HEK293T (cell line): ENCODE results near the gene NHLRC2.

ENCODE experiments used
- CTCF ChIA-PET: fragments of 350-600 bp; formaldehyde crosslinking; extraction: SDS; loops from one replicate; lab custom pipeline; 2021; ENCODE audit warnings: antibody characterized with exemption, inconsistent platforms; lab: Yijun Ruan, JAX
- POLR2A ChIA-PET: fragments of 350-600 bp; formaldehyde crosslinking; extraction: SDS; loops from one replicate; lab custom pipeline; 2020; ENCODE audit warnings: antibody characterized with exemption, inconsistent platforms; lab: Yijun Ruan, JAX
- DNase-seq: peaks from one replicate; pipeline ENCODE4 v3.0.0; 2012; ENCODE audit warnings: mixed read lengths; ENCODE audit errors: extremely low spot score
- ARNT ChIP-seq: fragments of 450-650 bp; IDR thresholded peaks from 2 replicates; pipeline ENCODE4 v1.6.1; 2017; ENCODE audit warnings: mild to moderate bottlenecking
- BHLHE40 ChIP-seq: fragments of 450-650 bp; IDR thresholded peaks from 2 replicates; pipeline ENCODE4 v1.6.1; 2016; ENCODE audit warnings: mild to moderate bottlenecking, moderate library complexity, borderline replicate concordance
- CTBP1 ChIP-seq: fragments of 450-650 bp; IDR thresholded peaks from 2 replicates; pipeline ENCODE4 v1.6.1; 2016; ENCODE audit warnings: borderline replicate concordance
- ELF4 ChIP-seq: fragments of 450-650 bp; IDR thresholded peaks from 2 replicates; pipeline ENCODE4 v1.6.1; 2017; ENCODE audit warnings: antibody characterized with exemption
- FOXA1 ChIP-seq: fragments of 450-650 bp; IDR thresholded peaks from 2 replicates; pipeline ENCODE4 v1.6.1; 2016; ENCODE audit warnings: mild to moderate bottlenecking
- FOXK2 ChIP-seq: fragments of 450-650 bp; IDR thresholded peaks from 2 replicates; pipeline ENCODE4 v1.6.1; 2016; ENCODE audit warnings: mild to moderate bottlenecking
- FOXM1 ChIP-seq: fragments of 450-650 bp; IDR thresholded peaks from 2 replicates; pipeline ENCODE4 v1.6.1; 2017; ENCODE audit warnings: mild to moderate bottlenecking, borderline replicate concordance
- HDGF ChIP-seq: fragments of 450-650 bp; IDR thresholded peaks from 2 replicates; pipeline ENCODE4 v1.6.1; 2017; ENCODE audit warnings: antibody characterized with exemption, borderline replicate concordance
- L3MBTL2 ChIP-seq: fragments of 450-650 bp; conservative IDR thresholded peaks from 2 replicates; pipeline ENCODE4 v1.6.1; 2016; ENCODE audit warnings: mild to moderate bottlenecking
- LEF1 ChIP-seq: fragments of 450-650 bp; IDR thresholded peaks from 2 replicates; pipeline ENCODE4 v1.6.1; 2017; ENCODE audit warnings: mild to moderate bottlenecking, borderline replicate concordance
- NFRKB ChIP-seq: fragments of 450-650 bp; IDR thresholded peaks from 2 replicates; pipeline ENCODE4 v1.6.1; 2016; ENCODE audit warnings: mild to moderate bottlenecking, moderate library complexity
- SP1 ChIP-seq: fragments of 450-650 bp; IDR thresholded peaks from 2 replicates; pipeline ENCODE4 v1.6.1; 2017
- SUZ12 ChIP-seq: fragments of 450-650 bp; IDR thresholded peaks from 2 replicates; pipeline ENCODE4 v1.6.1; 2016; ENCODE audit warnings: mild to moderate bottlenecking
- TARDBP ChIP-seq: fragments of 450-650 bp; IDR thresholded peaks from 2 replicates; pipeline ENCODE4 v1.6.1; 2016
- ZNF384 ChIP-seq: fragments of 450-650 bp; IDR thresholded peaks from 2 replicates; pipeline ENCODE4 v1.6.1; 2016
- TF ChIP-seq, protein P1 (sequence below): fragments of 450-650 bp; IDR thresholded peaks from 2 replicates; pipeline ENCODE4 v1.6.1; 2016

The NHLRC2 gene

DNA sequence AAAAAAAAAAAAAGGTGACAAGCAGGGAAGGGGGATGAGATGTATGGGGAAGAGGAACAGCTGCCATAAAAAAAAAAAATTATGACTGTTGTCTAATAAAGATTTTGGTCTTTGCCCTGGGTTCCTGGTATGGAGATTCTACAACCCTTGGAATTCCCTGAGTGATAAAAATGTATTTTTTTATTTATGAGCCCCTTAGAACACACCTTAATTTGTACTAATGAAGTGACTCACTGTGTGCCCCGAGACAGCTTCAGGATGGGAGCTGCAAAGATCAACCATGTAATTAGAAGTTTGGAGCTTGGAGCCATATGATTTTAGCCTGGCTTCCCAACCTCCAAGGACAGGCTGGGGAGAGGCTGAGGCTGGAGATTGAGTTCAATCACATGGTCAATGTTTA lies 69.7 kb downstream of the NHLRC2 start:
- ChIA-PET CTCF (no interaction called here), POLR2A (no interaction called here)
- TF ChIP-seq ELF4, result no peak
- no peak for TF ChIP-seq NFRKB
- no peak for TF ChIP-seq HDGF
- TF ChIP-seq L3MBTL2, result no peak
- TF ChIP-seq FOXA1, result no peak
- no peak for TF ChIP-seq ZNF384
- no peak for TF ChIP-seq BHLHE40
- TF ChIP-seq, protein P1, sequence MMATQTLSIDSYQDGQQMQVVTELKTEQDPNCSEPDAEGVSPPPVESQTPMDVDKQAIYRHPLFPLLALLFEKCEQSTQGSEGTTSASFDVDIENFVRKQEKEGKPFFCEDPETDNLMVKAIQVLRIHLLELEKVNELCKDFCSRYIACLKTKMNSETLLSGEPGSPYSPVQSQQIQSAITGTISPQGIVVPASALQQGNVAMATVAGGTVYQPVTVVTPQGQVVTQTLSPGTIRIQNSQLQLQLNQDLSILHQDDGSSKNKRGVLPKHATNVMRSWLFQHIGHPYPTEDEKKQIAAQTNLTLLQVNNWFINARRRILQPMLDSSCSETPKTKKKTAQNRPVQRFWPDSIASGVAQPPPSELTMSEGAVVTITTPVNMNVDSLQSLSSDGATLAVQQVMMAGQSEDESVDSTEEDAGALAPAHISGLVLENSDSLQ, result no peak
- no peak for TF ChIP-seq LEF1
- no peak for TF ChIP-seq FOXK2
- no peak for TF ChIP-seq ARNT
- no peak for TF ChIP-seq SUZ12
- TF ChIP-seq FOXM1, result no peak
- no peak for TF ChIP-seq CTBP1
- no peak for TF ChIP-seq TARDBP
- TF ChIP-seq SP1, result no peak
- no peak for DNase-seq

DNA sequence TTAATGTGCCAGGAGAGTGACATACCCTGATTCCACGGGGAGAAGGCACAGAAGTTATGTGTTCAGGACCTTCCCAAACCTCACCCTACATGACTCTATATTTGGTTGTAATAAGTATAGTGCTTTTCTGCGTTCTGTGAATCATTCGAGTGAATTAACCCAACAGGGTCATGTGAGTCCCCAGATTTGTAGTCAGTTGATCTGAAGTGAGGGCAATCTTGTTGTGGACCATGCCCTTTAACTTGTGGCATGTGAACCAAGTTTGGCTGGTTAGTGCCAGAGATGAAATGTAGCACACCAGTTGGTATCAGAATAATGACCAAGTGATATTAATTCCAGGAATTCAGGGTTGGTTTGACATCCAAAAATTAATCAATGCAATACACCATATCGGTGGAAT lies 70.2 kb downstream of the NHLRC2 start:
- TF ChIP-seq ARNT (no peak), ZNF384 (no peak), LEF1 (no peak), FOXA1 (no peak), HDGF (no peak), ELF4 (no peak), NFRKB (no peak), BHLHE40 (no peak), L3MBTL2 (no peak), FOXK2 (no peak), TARDBP (no peak), CTBP1 (no peak), SUZ12 (no peak), SP1 (no peak), FOXM1 (no peak)
- TF ChIP-seq, protein P1, result no peak
- ChIA-PET POLR2A (no interaction called here), CTCF (no interaction called here)
- no peak for DNase-seq

DNA sequence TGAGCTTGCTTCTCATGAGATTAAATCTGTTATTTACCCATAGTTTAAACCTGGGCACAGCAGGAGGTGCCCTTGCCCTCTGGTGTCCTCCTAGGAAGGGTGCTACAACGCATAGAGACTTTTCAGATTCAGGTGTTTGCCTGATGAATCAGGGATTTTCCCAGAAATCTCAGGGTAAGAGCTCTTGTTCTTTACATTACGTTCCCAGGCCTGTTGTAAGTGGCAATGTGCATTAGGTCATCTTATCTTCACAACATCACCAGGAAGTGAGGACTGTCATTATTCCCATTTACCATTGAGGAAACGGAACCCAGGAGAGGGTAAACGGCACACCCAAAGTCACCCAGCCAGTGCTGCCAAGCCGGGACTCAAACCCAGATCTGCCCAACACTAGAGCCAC lies 73.0 kb downstream of the NHLRC2 start:
- POLR2A ChIA-PET, result no interaction called here
- TF ChIP-seq LEF1 (no peak), SP1 (no peak), FOXA1 (no peak), FOXM1 (no peak), BHLHE40 (no peak), ARNT (no peak), CTBP1 (no peak), FOXK2 (no peak), L3MBTL2 (no peak), ELF4 (no peak), HDGF (no peak), TARDBP (no peak)
- TF ChIP-seq, protein P1, result no peak
- CTCF ChIA-PET, result no interaction called here
- no peak for DNase-seq

DNA sequence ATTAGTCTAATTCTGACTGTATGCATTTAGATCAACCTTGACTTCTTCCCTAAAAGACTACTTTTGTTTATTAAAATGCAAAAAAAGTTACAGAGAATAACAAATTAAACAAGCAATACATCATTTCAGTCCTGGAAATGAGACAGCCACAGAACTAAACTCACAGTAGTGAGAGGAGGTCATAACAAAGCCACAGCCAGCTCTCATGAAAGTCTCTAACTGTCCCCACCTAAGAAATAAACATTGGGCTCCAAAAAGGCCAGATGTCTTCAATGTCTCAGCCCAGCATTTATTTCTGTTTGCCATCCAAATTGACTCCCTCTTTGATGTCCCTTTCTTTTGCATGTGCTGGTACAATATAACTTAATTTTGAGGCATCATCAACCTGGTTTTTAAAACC lies 74.4 kb downstream of the NHLRC2 start:
- DNase-seq, result no peak
- POLR2A ChIA-PET, result no interaction called here
- TF ChIP-seq L3MBTL2 (no peak), ZNF384 (no peak), ELF4 (no peak), TARDBP (no peak), BHLHE40 (no peak), FOXK2 (no peak), FOXM1 (no peak), SUZ12 (no peak), ARNT (no peak), NFRKB (no peak), SP1 (no peak), HDGF (no peak), LEF1 (no peak)
- TF ChIP-seq, protein P1, result no peak
- CTCF ChIA-PET, result no interaction called here

DNA sequence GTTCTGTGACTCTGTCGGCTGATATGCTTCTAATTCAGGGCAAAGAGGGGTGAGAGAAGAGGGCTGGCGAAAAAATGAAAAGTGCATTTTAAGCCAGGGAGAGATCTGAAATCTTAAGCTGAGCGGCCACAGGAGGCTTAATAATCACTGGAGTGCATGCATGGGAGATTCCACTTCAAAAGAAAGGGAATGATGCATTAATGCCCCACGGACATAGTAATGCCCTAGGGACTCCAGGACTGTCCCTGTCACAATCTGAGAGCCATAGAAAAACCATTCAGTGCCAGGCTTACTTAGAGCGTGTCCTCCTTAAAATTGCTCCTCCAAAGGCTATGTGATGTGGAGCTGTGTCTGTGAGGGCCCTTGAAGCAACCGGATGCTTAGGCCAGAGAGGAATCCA lies 75.1 kb downstream of the NHLRC2 start:
- ChIA-PET CTCF (no interaction called here), POLR2A (no interaction called here)
- no peak for DNase-seq
- no peak for TF ChIP-seq L3MBTL2
- no peak for TF ChIP-seq SUZ12
- TF ChIP-seq SP1, result no peak
- no peak for TF ChIP-seq ELF4
- no peak for TF ChIP-seq FOXM1
- no peak for TF ChIP-seq ARNT
- no peak for TF ChIP-seq FOXA1
- no peak for TF ChIP-seq FOXK2
- TF ChIP-seq LEF1, result no peak
- TF ChIP-seq CTBP1, result no peak

DNA sequence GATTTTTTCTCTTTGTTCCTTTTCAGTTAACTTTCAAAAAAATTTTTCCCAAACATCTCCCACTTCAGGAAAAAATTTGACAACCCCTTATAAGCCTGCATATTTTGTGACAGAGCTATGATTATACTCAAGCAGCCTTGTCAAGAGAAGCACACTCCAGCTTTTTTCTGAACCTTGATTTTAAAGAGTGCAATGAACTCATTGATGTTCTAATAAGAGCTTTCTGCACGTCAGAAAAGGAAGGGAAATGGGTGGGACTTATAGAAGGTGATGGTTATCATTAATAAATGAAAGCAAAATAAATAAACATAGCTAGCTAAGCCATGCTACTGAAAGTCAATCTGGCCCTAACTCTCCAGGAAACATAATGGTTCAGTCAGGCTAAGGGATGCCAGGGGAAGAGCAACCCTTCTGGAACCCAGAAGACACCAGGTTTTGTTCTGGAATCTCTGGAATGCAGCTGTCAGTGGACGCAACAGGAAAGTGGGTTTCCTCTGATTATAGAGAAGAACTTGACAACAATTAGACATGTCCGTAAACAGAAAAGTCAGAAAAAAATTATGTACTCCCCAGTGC lies 76.1 kb downstream of the NHLRC2 start:
- ChIA-PET CTCF (no interaction called here), POLR2A (no interaction called here)
- no peak for TF ChIP-seq HDGF
- DNase-seq, result no peak
